HepG2 (cell line): ENCODE data around the gene GPR15LG. TPM values are rescaled to one million over a fixed set of nuclear protein-coding genes. Genes with fewer than 3 reads are reported as not detected.

Experiments
- ATAC-seq: fragments of 200-7000 bp; cut with Tn5 transposase; 3 replicates; pipeline ENCODE4 v1.9.1; 2020; ENCODE audit warnings: mild to moderate bottlenecking, moderate library complexity
- BruUV-seq: library from RNA; stranded (reverse); fragments of 400-500 nt; replicated peaks from 2 replicates; lab custom pipeline; 2021; lab: Mats Ljungman, UMichigan
- CTCF ChIA-PET: fragments of 300-600 bp; formaldehyde crosslinking; extraction: SDS; loops from one replicate; lab custom pipeline; 2021; ENCODE audit warnings: low total read pairs, inconsistent platforms, low intra/inter-chr PET ratio; lab: Yijun Ruan, JAX
- POLR2A ChIA-PET: fragments of 350-600 bp; sonication (Branson Sonifier 250); formaldehyde crosslinking; loops from one replicate; lab custom pipeline; 2020; ENCODE audit warnings: antibody characterized with exemption, inconsistent platforms; lab: Yijun Ruan, JAX
- DNase-seq: peaks from one replicate; pipeline ENCODE4 v3.0.0-alpha.2; 2015; ENCODE audit warnings: low spot score
- FAIRE-seq: peaks from 3 replicates; lab custom pipeline; 2011; peaks lifted over from hg19 to GRCh38; lab: Jason Lieb, UNC
- H2AFZ ChIP-seq: one replicate; pipeline ENCODE4 v1.6.1; 2011; ENCODE audit warnings: low read length, inconsistent platforms
- H3K27ac ChIP-seq: fragments of 300-600 bp; 3 replicates; pipeline ENCODE4 v1.8.0; 2011; ENCODE audit warnings: mixed run types, mild to moderate bottlenecking, mixed read lengths, low read length, inconsistent platforms; ENCODE audit not compliant: insufficient read depth; ENCODE audit errors: extremely low read length
- H3K27me3 ChIP-seq, 2 experiments: fragments of 200-600 bp in 1 of 2; 2 replicates in 1 of 2; 3 replicates in 1 of 2; pipeline versions ENCODE4 v1.6.0 to v1.8.0; 2011; ENCODE audit warnings: low read length in 2 of 2, mild to moderate bottlenecking in 2 of 2, moderate library complexity in 2 of 2, inconsistent platforms in 1 of 2; ENCODE audit not compliant: insufficient read depth in 2 of 2, control insufficient read depth in 1 of 2
- H3K36me3 ChIP-seq, 2 experiments: fragments of 200-600 bp in 1 of 2; replicated peaks in 1 of 2; 2 replicates in 1 of 2; 3 replicates in 1 of 2; pipeline versions ENCODE4 v1.5.1 to v1.8.0; 2011; ENCODE audit warnings: low read length in 2 of 2, inconsistent platforms in 1 of 2; ENCODE audit not compliant: insufficient read depth in 2 of 2, control insufficient read depth in 1 of 2
- H3K4me1 ChIP-seq: 2 replicates; pipeline ENCODE4 v1.5.1; 2012; ENCODE audit warnings: low read length, inconsistent platforms; ENCODE audit not compliant: insufficient read depth
- H3K4me2 ChIP-seq: 2 replicates; pipeline ENCODE4 v1.6.0; 2011; ENCODE audit warnings: low read depth, low read length, inconsistent platforms
- H3K4me3 ChIP-seq, 3 experiments: fragments of 200-600 bp in 1 of 3; sonication (generic), shearing (Covaris generic) in 1 of 3; replicated peaks in 1 of 3; 2 replicates each; pipeline ENCODE4 v1.5.1; 2011 to 2016; ENCODE audit warnings: low read length in 3 of 3, inconsistent platforms in 2 of 3, low read depth in 2 of 3, mild to moderate bottlenecking in 2 of 3, control low read depth in 1 of 3, mixed read lengths in 1 of 3; ENCODE audit not compliant: insufficient read depth in 1 of 3
- H3K79me2 ChIP-seq: one replicate; pipeline ENCODE4 v1.6.1; 2011; ENCODE audit warnings: low read length, inconsistent platforms; ENCODE audit not compliant: insufficient read depth
- H3K9ac ChIP-seq: 2 replicates; pipeline ENCODE4 v1.6.0; 2011; ENCODE audit warnings: mild to moderate bottlenecking, low read depth, low read length, inconsistent platforms; ENCODE audit not compliant: insufficient read depth
- H3K9me3 ChIP-seq: 2 replicates; pipeline ENCODE4 v1.5.1; 2012; ENCODE audit warnings: mild to moderate bottlenecking, low read length
- H4K20me1 ChIP-seq: 2 replicates; pipeline ENCODE4 v1.6.0; 2011; ENCODE audit warnings: inconsistent platforms, mild to moderate bottlenecking, low read length, moderate library complexity; ENCODE audit not compliant: insufficient read depth
- AGO1 ChIP-seq: fragments of 200-400 bp; formaldehyde crosslinking; IDR thresholded peaks from 2 replicates; pipeline ENCODE4 v1.6.1; 2017; ENCODE audit warnings: mild to moderate bottlenecking, low read depth, low read length, moderate library complexity; ENCODE audit not compliant: poor library complexity, severe bottlenecking
- FOSL2 ChIP-seq: sonication (generic); formaldehyde crosslinking; IDR thresholded peaks from 2 replicates; pipeline ENCODE4 v1.4.0; 2020; ENCODE audit warnings: missing genetic modification reagents
- HOXA9 ChIP-seq: sonication (generic); formaldehyde crosslinking; IDR thresholded peaks from 2 replicates; pipeline ENCODE4 v1.8.1; 2022; ENCODE audit warnings: missing genetic modification reagents, mild to moderate bottlenecking, moderate library complexity, borderline replicate concordance
- JUND ChIP-seq: sonication (generic); formaldehyde crosslinking; IDR thresholded peaks from 2 replicates; pipeline ENCODE4 v1.8.0; 2022; ENCODE audit warnings: mild to moderate bottlenecking, missing genetic modification reagents
- NFATC3 ChIP-seq: sonication (generic); formaldehyde crosslinking; IDR thresholded peaks from 2 replicates; pipeline ENCODE4 v1.5.1; 2020; ENCODE audit warnings: mild to moderate bottlenecking, missing genetic modification reagents
- REL ChIP-seq: sonication (generic); formaldehyde crosslinking; conservative IDR thresholded peaks from 2 replicates; pipeline ENCODE4 v1.8.0; 2022; ENCODE audit warnings: mild to moderate bottlenecking, missing genetic modification reagents, moderate library complexity
- ZNF367 ChIP-seq: sonication (generic); formaldehyde crosslinking; IDR thresholded peaks from 2 replicates; pipeline ENCODE4 v1.4.0; 2020; ENCODE audit warnings: missing genetic modification reagents, borderline replicate concordance
- ZNF512B ChIP-seq: sonication (generic); formaldehyde crosslinking; IDR thresholded peaks from 2 replicates; pipeline ENCODE4 v1.5.1; 2020; ENCODE audit warnings: missing genetic modification reagents, mild to moderate bottlenecking, borderline replicate concordance
- ZNF547 ChIP-seq: sonication (generic); formaldehyde crosslinking; IDR thresholded peaks from 2 replicates; pipeline ENCODE4 v1.5.1; 2020; ENCODE audit warnings: mild to moderate bottlenecking, missing genetic modification reagents
- ZNF775 ChIP-seq: sonication (generic); formaldehyde crosslinking; IDR thresholded peaks from 2 replicates; pipeline ENCODE4 v1.4.0; 2020; ENCODE audit warnings: missing genetic modification reagents, mild to moderate bottlenecking, moderate library complexity, borderline replicate concordance
- ZNF883 ChIP-seq: sonication (generic); formaldehyde crosslinking; IDR thresholded peaks from 2 replicates; pipeline ENCODE4 v1.5.1; 2020; ENCODE audit warnings: mild to moderate bottlenecking, missing genetic modification reagents; ENCODE audit errors: not compliant biosample characterization
- WGBS: methylation state at CpG from one replicate; pipeline ENCODE4 v1.1.6; 2017; ENCODE audit warnings: low lambda C conversion rate; 5-methylcytosine and 5-hydroxymethylcytosine counted together
- in situ Hi-C: cut with HindIII; loops from 2 replicates; pipeline ENCODE4 v1.10.0; 2017; ENCODE audit warnings: low pct_unique_long_range_greater_than_20kb; ENCODE audit not compliant: extremely low pct_ligation_motif_present
- intact Hi-C: fragments of 100-400 bp; cut with micrococcal nuclease; formaldehyde crosslinking; loops from one replicate; pipeline ENCODE4 v1.10.0; 2022; ENCODE audit not compliant: unreplicated experiment
- polyA plus RNA-seq, 8 experiments: library from polyadenylated mRNA; depleted of rRNA in 3 of 8; stranded (reverse) in 7 of 8; unstranded in 1 of 8; fragments of >200 nt; fragmentation: Illumina TruSeq in 4 of 8; extraction: Trizol in 4 of 8; gene quantifications; 2 replicates each; pipeline versions ENCODE4 v1.2.1 to v1.2.3, GENCODE V29; 2011 to 2016; ENCODE audit warnings: low read depth in 4 of 8, missing spikeins in 1 of 8, mixed read lengths in 1 of 8; ENCODE audit not compliant: insufficient read depth in 1 of 8
- total RNA-seq, 5 experiments: library from RNA; depleted of rRNA; stranded (reverse); fragments of >200 nt; fragmentation: Illumina TruSeq; extraction: Trizol; gene quantifications; 2 replicates each; pipeline ENCODE4 v1.2.3, GENCODE V29; 2016; ENCODE audit warnings: low read depth in 1 of 5

The GPR15LG gene
- total and polyA plus RNA-seq, 2 of the 13 experiments (the other 11 are each of a cell fraction or from before 2014, with no cell fraction given): not detected

- TF ChIP-seq AGO1: no peak
Observed at GRCh38 chr10:84184517-84184916, 10.9 kb downstream of the GPR15LG start (continued).

- no peak overlapping the region for H3K9ac ChIP-seq
- H3K9me3 ChIP-seq: no peaks in the 10 kb centered on the region
- ChIA-PET CTCF (no interaction called here), POLR2A (no interaction called here)
- H3K4me3 ChIP-seq: no peak overlapping the region
- intact Hi-C loops (no loop called here), in situ Hi-C loops (no loop called here)
- H4K20me1 ChIP-seq: no peaks in the 10 kb centered on the region
- DNase-seq (no peak), FAIRE-seq (no peak), ATAC-seq (no peak)
- 2% methylated on average over 11 of the region's 11 CpGs for WGBS
- no peak overlapping the region for H3K4me2 ChIP-seq
- H3K36me3 ChIP-seq: no peaks in the 10 kb centered on the region
- no peaks in the 10 kb centered on the region for H3K79me2 ChIP-seq
- H3K27ac ChIP-seq: no peak overlapping the region
- H3K27me3 ChIP-seq: peaks cover 4 to 8% of the 10 kb centered on the region in 2 experiments; a peak in 3 of 5 replicates
- no peaks in the 10 kb centered on the region for H3K4me1 ChIP-seq
- no peak for TF ChIP-seq REL (CRISPR knock-in tag)
- no peak for TF ChIP-seq ZNF883 (CRISPR knock-in tag)
- TF ChIP-seq HOXA9 (CRISPR knock-in tag): no peak
- no peak for TF ChIP-seq JUND (CRISPR knock-in tag)
- no peak for TF ChIP-seq ZNF547 (CRISPR knock-in tag)
- TF ChIP-seq FOSL2 (CRISPR knock-in tag): no peak
- TF ChIP-seq ZNF367 (CRISPR knock-in tag): no peak
- TF ChIP-seq ZNF512B (CRISPR knock-in tag): no peak
- no peak for TF ChIP-seq ZNF775
- no peak for TF ChIP-seq NFATC3
- no peak overlapping the region for H2AFZ ChIP-seq
- no TSS peak for BruUV-seq
Observed at GRCh38 chr10:84185526-84186175, 12.1 kb downstream of the GPR15LG start.
